Activated gamma-delta T cell treated with Interleukin-2 at 50 U/mL for 16 hours (primary cell): ENCODE data around the gene GRIN3B.
"Not testable (repeated sequence)": the region's sequence is repeated elsewhere in the genome, so short reads cannot be mapped to it uniquely, and the experiment has no call there.

Source experiments
- DNase-seq: peaks from one replicate; pipeline ENCODE4 v3.0.0-alpha.2; 2020

The GRIN3B gene

GRCh38 chr19:1023883-1024188 is 23.6 kb downstream of the GRIN3B start:
- not testable (repeated sequence) for DNase-seq

- DNase-seq: not testable (repeated sequence)
These were observed 24.9 kb downstream of the GRIN3B start for GRCh38 chr19:1025080-1025479.

- peak; percentile 55 for DNase-seq
These were observed 26.0 kb downstream of the GRIN3B start, which contains the start of gene CNN2 for GRCh38 chr19:1025960-1026782. Gene CNN2, plus strand, starts transcription at chr19:1026608. Its CDS starts 54 bp downstream, at chr19:1026662.

- no peak for DNase-seq
These were observed 26.8 kb downstream of the GRIN3B start for GRCh38 chr19:1026783-1027649.

DNA sequence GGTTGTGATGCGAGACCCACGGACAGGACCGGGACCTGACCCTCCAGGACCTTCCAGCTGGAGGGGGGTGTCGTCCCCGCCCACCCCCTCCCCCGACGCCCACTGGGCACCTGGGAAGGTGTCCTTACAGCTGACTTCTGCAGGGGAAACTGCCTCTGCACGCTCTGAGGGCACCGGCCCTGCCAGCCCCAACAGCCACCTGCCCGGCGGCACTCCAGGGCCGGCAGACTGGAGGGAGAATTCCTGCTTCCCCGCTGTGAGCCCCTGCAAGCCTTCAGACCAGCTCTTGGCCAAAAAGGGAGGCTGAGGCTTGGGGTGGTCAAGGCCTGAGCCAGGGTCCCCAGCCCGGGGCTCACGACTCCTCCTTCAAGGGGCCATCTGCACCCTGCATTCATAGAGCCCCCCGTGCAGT is 27.4 kb downstream of the GRIN3B start:
- no peak for DNase-seq

DNA sequence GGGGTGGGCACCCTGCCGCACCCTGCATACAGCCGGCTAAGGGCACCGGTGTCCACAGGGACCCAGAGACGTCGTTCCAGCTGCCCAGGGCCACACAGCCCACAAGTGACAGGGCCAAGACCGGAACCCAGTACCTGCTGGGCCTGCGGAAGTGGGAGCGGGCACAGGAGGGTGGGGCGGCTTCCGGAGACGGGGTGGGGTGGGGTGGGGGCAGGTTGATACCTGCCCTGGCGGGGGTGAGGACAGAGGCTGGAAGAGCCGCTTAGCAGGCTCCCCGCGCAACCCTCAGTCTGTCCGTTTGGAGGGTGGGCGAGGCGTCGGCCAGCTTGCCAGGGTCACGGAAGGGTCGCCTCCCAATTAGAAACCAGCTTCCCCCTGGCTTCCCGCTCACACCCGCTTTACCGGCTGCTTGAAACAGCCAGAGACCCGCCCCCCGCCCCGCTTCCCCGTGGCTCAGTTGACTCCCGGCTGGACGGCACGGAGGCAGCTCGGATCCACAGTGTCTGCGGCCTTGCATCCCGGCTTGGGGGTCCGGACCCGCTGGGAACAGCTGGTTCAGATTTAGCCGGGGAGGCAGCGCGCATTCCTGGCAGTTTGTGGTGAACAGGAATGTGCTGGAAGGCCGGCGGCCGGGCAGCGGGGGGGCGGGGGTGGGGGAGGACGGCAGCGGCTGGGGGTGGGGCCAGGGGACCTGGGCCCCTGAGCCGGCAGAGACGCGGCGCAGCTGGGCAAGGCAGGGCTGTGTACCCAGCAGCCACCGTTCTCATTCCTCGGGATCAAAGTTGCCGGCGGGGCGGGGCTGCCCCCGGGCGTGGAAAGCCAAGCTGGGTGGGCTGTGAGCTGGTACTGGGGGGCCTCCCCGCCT is 28.1 kb downstream of the GRIN3B start:
- DNase-seq: peak; percentile 67

DNA sequence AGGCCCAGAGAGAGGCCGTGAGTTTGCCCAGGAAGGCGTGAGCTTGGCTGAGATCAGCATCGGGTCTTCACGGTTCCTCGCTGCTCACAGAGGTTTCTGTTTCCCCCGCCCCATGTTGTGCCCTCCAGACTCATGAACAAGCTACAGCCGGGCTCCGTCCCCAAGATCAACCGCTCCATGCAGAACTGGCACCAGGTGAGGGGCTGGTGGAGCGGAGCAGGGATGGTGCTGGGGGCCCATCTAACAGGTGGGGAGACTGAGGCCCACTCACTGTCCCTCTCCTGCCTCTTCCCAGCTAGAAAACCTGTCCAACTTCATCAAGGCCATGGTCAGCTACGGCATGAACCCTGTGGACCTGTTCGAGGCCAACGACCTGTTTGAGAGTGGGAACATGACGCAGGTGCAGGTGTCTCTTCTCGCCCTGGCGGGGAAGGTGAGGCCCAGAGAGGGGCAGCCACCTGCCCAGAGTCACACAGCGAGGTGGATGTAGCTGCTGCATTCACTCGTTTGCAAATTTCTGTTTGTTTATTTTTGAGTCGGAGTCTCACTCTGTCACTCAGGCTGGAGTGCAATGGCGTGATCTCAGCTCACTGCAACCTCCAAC is 32.1 kb downstream of the GRIN3B start:
- DNase-seq: no peak

- no peak for DNase-seq
These were observed 35.9 kb downstream of the GRIN3B start for GRCh38 chr19:1035998-1036621.

DNA sequence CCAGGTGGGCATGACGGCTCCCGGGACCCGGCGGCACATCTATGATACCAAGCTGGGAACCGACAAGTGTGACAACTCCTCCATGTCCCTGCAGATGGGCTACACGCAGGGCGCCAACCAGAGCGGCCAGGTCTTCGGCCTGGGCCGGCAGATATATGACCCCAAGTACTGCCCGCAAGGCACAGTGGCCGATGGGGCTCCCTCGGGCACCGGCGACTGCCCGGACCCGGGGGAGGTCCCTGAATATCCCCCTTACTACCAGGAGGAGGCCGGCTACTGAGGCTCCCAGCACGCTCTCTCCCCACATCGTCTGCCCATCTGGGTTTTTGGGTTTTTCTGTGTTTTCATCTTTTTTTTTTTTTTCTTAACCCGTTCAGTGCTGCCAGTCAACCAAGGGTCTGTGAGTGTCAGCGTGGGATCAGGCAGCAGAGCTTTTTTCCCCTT is 37.4 kb downstream of the GRIN3B start:
- no peak for DNase-seq

GRCh38 chr19:1038978-1039645 is 38.9 kb downstream of the GRIN3B start:
- no peak for DNase-seq

DNA sequence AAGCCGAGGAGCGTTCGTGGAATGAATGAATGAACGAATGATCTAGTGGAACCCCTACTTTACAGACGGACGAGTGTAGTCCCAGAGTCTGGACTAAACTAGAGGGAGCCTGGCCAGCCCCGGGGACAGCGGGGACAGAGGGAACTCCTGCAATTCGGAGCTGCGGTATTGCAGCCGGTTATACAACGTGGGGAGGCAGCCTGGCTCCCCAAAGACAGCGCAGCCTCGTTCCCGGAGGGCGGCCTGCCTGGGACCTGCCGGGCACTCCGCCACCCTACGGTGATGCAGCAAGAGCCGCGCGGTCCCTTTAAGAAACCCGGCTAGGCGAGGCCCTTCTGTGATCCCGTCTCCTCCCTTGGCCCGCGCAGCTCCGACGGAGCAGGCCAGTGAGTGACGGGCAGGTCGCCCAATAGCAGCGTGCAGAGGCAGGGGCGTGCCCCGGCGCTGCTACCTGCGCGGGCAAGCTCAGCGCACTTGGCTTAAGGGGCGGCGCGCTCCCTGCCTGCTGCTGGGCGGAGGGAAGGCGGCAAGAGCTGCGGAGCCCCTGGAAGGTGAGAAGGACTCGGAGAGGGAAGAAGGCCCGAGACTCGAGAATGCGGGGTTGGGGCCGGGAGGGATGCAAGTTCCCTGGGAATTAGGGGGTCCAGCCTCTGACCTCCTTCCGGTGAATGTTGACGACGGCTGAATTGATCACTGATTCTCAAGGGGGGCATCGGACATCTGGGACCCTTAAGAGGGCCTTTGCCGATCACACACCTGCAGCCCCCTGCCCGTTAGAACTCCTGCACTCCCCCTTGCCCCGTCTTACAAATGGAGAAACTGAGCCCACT is 39.6 kb downstream of the GRIN3B start, which contains the start of gene ABCA7:
TSS of gene ABCA7 (plus strand) at position 462 of the 830 bp plus-strand sequence. CDS start 1,255 bp downstream, outside the sequence.
- peak; percentile 100 for DNase-seq

- peak; percentile 87 for DNase-seq
These were observed 40.5 kb downstream of the GRIN3B start for GRCh38 chr19:1040476-1041271.

- DNase-seq: no peak
These were observed 41.1 kb downstream of the GRIN3B start for GRCh38 chr19:1041272-1041834.

DNA sequence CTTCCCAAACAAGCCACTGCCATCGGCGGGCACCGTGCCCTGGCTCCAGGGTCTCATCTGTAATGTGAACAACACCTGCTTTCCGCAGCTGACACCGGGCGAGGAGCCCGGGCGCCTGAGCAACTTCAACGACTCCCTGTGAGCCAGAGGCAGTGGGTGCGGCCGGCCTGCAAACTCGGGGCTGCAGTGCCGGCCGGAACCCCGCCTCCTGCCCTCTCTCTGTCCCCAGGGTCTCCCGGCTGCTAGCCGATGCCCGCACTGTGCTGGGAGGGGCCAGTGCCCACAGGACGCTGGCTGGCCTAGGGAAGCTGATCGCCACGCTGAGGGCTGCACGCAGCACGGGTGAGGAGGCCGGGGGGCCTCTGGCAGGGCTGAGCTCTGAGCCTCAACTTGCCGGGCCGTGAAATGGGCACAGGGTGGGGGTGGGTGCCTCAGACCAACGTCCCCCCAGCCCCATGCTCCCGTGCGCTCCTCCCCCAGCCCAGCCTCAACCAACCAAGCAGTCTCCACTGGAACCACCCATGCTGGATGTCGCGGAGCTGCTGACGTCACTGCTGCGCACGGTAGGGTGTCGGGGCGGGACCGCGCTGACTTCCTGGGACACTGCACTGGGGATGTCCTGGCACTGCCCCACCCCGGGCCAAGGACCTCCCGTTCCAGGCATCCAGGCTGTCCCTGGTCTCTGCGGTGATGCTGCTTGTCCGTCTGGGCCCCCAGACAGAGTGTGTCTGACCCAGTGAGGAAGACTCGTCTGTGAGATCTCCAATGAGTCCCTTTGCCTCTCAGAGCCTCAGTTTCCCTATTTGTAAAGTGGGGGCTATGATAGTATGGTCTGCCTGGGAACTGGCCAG is 41.8 kb downstream of the GRIN3B start:
- DNase-seq: no peak

DNA sequence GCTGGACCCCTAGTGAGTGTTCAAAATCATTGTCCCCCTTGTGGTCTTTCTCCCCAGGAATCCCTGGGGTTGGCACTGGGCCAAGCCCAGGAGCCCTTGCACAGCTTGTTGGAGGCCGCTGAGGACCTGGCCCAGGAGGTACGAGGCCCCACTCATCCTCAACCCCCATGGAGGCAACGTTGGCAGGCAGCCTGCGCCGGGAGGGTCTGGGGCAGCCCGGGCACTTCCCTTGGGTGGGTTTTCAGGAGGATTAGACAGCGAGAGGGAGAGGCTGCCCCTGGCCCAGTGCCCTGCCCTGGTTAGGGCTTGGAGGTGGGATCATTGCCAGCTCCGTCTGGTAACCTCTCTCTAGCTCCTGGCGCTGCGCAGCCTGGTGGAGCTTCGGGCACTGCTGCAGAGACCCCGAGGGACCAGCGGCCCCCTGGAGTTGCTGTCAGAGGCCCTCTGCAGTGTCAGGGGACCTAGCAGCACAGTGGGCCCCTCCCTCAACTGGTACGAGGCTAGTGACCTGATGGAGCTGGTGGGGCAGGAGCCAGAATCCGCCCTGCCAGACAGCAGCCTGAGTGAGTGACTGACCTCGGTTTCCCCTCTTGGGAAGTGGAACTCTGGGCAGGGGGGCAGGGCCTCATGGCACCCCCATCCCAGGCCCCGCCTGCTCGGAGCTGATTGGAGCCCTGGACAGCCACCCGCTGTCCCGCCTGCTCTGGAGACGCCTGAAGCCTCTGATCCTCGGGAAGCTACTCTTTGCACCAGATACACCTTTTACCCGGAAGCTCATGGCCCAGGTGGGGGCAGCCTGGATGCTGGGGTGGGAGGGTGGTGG is 42.7 kb downstream of the GRIN3B start:
- no peak for DNase-seq

GRCh38 chr19:1045247-1045603 is 45.0 kb downstream of the GRIN3B start:
- peak; percentile 42 for DNase-seq

DNA sequence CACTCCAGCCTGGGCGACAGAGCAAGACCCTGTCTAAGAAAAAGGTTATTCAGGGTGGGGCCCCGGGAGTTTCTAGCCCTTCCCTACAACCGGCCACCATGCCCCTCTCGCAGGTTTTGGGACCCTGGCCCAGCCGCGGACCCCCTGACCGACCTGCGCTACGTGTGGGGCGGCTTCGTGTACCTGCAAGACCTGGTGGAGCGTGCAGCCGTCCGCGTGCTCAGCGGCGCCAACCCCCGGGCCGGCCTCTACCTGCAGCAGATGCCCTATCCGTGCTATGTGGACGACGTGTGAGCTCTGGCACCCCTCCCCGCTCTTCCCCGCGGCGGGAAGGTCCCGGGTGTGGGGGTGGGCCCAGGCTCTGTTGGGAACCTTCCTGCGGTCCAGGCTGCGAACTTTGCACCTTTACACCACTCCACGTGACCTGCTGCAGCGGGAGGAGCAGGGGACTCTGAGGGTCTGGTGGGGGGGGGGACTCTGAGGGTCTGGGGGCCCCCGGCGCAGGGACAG is 46.0 kb downstream of the GRIN3B start:
- no peak for DNase-seq
